SK-N-SH treated with all-trans-retinoic acid at 6 μM for 48 hours (cell line): ENCODE data around the gene TMEM134.

Experiments used
- ATAC-seq: fragments of 200-7000 bp; cut with Tn5 transposase; 3 replicates; pipeline ENCODE4 v1.9.1; 2020; ENCODE audit warnings: mild to moderate bottlenecking, moderate library complexity
- ARNTL ChIP-seq: fragments of 450-650 bp; formaldehyde crosslinking; IDR thresholded peaks from 2 replicates; pipeline ENCODE4 v1.5.0; 2020; ENCODE audit warnings: low read depth, mild to moderate bottlenecking, moderate library complexity, borderline replicate concordance
- BACH2 ChIP-seq: fragments of 250-450 bp; sonication (Bioruptor Pico); IDR thresholded peaks from 2 replicates; pipeline ENCODE4 v1.9.0; 2021; ENCODE audit warnings: mild to moderate bottlenecking, borderline replicate concordance
- CREB5 ChIP-seq: fragments of 250-450 bp; sonication (Bioruptor Pico); IDR thresholded peaks from 2 replicates; pipeline ENCODE4 v1.5.1; 2020; ENCODE audit warnings: low read depth, mild to moderate bottlenecking, moderate library complexity
- CSDC2 ChIP-seq: fragments of 250-450 bp; sonication (Bioruptor Pico); IDR thresholded peaks from 2 replicates; pipeline ENCODE4 v1.5.0; 2020; ENCODE audit warnings: mild to moderate bottlenecking, moderate library complexity
- CSRNP3 ChIP-seq: fragments of 250-450 bp; sonication (Bioruptor Pico); IDR thresholded peaks from 2 replicates; pipeline ENCODE4 v1.5.1; 2021; ENCODE audit warnings: mild to moderate bottlenecking, moderate library complexity
- ESRRG ChIP-seq: fragments of 250-450 bp; sonication (Bioruptor Pico); IDR thresholded peaks from 2 replicates; pipeline ENCODE4 v1.6.1; 2021; ENCODE audit warnings: mild to moderate bottlenecking
- GLIS3 ChIP-seq: fragments of 250-450 bp; sonication (Bioruptor Pico); IDR thresholded peaks from 2 replicates; pipeline ENCODE4 v1.5.0; 2020; ENCODE audit warnings: mild to moderate bottlenecking, moderate library complexity
- ISL1 ChIP-seq: fragments of 250-450 bp; sonication (Bioruptor Pico); IDR thresholded peaks from 2 replicates; pipeline ENCODE4 v2.1.2; 2022; ENCODE audit warnings: mild to moderate bottlenecking, moderate library complexity
- OSR1 ChIP-seq: fragments of 250-450 bp; sonication (Bioruptor Pico); IDR thresholded peaks from 2 replicates; pipeline ENCODE4 v1.8.0; 2022; ENCODE audit warnings: moderate library complexity, mild to moderate bottlenecking, inconsistent platforms
- PATZ1 ChIP-seq: fragments of 250-450 bp; sonication (Bioruptor Pico); IDR thresholded peaks from 2 replicates; pipeline ENCODE4 v1.8.0; 2020; ENCODE audit warnings: mild to moderate bottlenecking, moderate library complexity, borderline replicate concordance
- POU6F1 ChIP-seq: fragments of 250-450 bp; sonication (Bioruptor Pico); IDR thresholded peaks from 2 replicates; pipeline ENCODE4 v1.8.0; 2021; ENCODE audit warnings: low read depth, mild to moderate bottlenecking, moderate library complexity, borderline replicate concordance
- PPARA ChIP-seq: fragments of 250-450 bp; sonication (Bioruptor Pico); IDR thresholded peaks from 2 replicates; pipeline ENCODE4 v1.5.0; 2020; ENCODE audit warnings: mild to moderate bottlenecking, borderline replicate concordance
- RARB ChIP-seq: fragments of 250-450 bp; sonication (Bioruptor Pico); IDR thresholded peaks from 2 replicates; pipeline ENCODE4 v1.8.0; 2021; ENCODE audit warnings: mild to moderate bottlenecking, moderate library complexity
- TCF4 ChIP-seq: fragments of 250-450 bp; sonication (Bioruptor Pico); IDR thresholded peaks from 2 replicates; pipeline ENCODE4 v1.8.0; 2021; ENCODE audit warnings: mild to moderate bottlenecking, moderate library complexity, borderline replicate concordance
- TOX ChIP-seq: fragments of 250-450 bp; sonication (Bioruptor Pico); IDR thresholded peaks from 2 replicates; pipeline ENCODE4 v1.8.0; 2021; ENCODE audit warnings: mild to moderate bottlenecking, moderate library complexity, borderline replicate concordance
- TSHZ2 ChIP-seq: fragments of 250-450 bp; sonication (Bioruptor Pico); IDR thresholded peaks from 2 replicates; pipeline ENCODE4 v1.5.0; 2020; ENCODE audit warnings: mild to moderate bottlenecking, moderate library complexity
- ZC3H10 ChIP-seq: fragments of 250-450 bp; sonication (Bioruptor Pico); IDR thresholded peaks from 2 replicates; pipeline ENCODE4 v1.5.1; 2021; ENCODE audit warnings: mild to moderate bottlenecking, moderate library complexity
- ZFP3 ChIP-seq: fragments of 250-450 bp; sonication (Bioruptor Pico); IDR thresholded peaks from 2 replicates; pipeline ENCODE4 v1.5.0; 2020; ENCODE audit warnings: mild to moderate bottlenecking, moderate library complexity
- ZFP30 ChIP-seq: fragments of 450-650 bp; formaldehyde crosslinking; IDR thresholded peaks from 2 replicates; pipeline ENCODE4 v1.5.0; 2022; ENCODE audit warnings: mild to moderate bottlenecking, moderate library complexity
- ZNF565 ChIP-seq: fragments of 450-650 bp; formaldehyde crosslinking; conservative IDR thresholded peaks from 2 replicates; pipeline ENCODE4 v1.5.0; 2020; ENCODE audit warnings: low read depth, mild to moderate bottlenecking, moderate library complexity
- ZNF70 ChIP-seq: fragments of 450-650 bp; formaldehyde crosslinking; IDR thresholded peaks from 2 replicates; pipeline ENCODE4 v1.5.0; 2020; ENCODE audit warnings: mild to moderate bottlenecking, moderate library complexity
- ZNF8 ChIP-seq: fragments of 450-650 bp; formaldehyde crosslinking; IDR thresholded peaks from 2 replicates; pipeline ENCODE4 v1.5.0; 2020; ENCODE audit warnings: mild to moderate bottlenecking, moderate library complexity

The TMEM134 gene

GRCh38 chr11:67498544-67498972 is 29.5 kb upstream of the TMEM134 start:
- no peak for ATAC-seq
- no peak for TF ChIP-seq RARB (CRISPR knock-in tag)
- TF ChIP-seq ZNF565 (CRISPR knock-in tag) = no peak

- TF ChIP-seq ZC3H10 (CRISPR knock-in tag) = no peak
- TF ChIP-seq POU6F1 (CRISPR knock-in tag) = no peak
- TF ChIP-seq TSHZ2 (CRISPR knock-in tag) = no peak
- TF ChIP-seq ZFP30 (CRISPR knock-in tag) = no peak
- no peak for TF ChIP-seq ESRRG (CRISPR knock-in tag)
- no peak for TF ChIP-seq PPARA (CRISPR knock-in tag)
- TF ChIP-seq ZFP3 (CRISPR knock-in tag) = no peak
- no peak for TF ChIP-seq ZNF565 (CRISPR knock-in tag)
- TF ChIP-seq BACH2 = no peak
- TF ChIP-seq OSR1 (CRISPR knock-in tag) = no peak
- no peak for TF ChIP-seq CSDC2 (CRISPR knock-in tag)
- ATAC-seq = no peak
Observed at GRCh38 chr11:67497656-67498291, 28.7 kb upstream of the TMEM134 start.

- TF ChIP-seq ESRRG (CRISPR knock-in tag) = no peak
- TF ChIP-seq PATZ1 (CRISPR knock-in tag) = no peak
- TF ChIP-seq POU6F1 (CRISPR knock-in tag) = no peak
- no peak for TF ChIP-seq ARNTL
- no peak for TF ChIP-seq GLIS3
- no peak for TF ChIP-seq TOX (CRISPR knock-in tag)
- TF ChIP-seq TCF4 (CRISPR knock-in tag) = no peak
- TF ChIP-seq ISL1 (CRISPR knock-in tag) = no peak
- no peak for TF ChIP-seq BACH2
- TF ChIP-seq CSRNP3 = no peak
- TF ChIP-seq PPARA (CRISPR knock-in tag) = no peak
- TF ChIP-seq ZNF70 (CRISPR knock-in tag) = no peak
- no peak for TF ChIP-seq ZNF8
- no peak for TF ChIP-seq ZNF565 (CRISPR knock-in tag)
- TF ChIP-seq ZFP3 (CRISPR knock-in tag) = no peak
- no peak for TF ChIP-seq ZC3H10 (CRISPR knock-in tag)
- no peak for TF ChIP-seq CSDC2 (CRISPR knock-in tag)
- TF ChIP-seq CREB5 (CRISPR knock-in tag) = no peak
- ATAC-seq = no peak
Observed at GRCh38 chr11:67496113-67496512, 27.1 kb upstream of the TMEM134 start.
